ENCODE results near the gene MRPL53.
A peak's percentile ranks its signal among the peaks of the same experiment; 100 is the strongest.

- TF ChIP-seq CTCF (IDR thresholded peaks at IDR 0.05 in 8 of 11, conservative IDR thresholded peaks at IDR 0.05 in 3 of 11) = peak in 4 of 11 experiments; percentile 5 to 32 (median 20)
- peak; percentile 77 to 94 (median 89) for TF ChIP-seq POLR2AphosphoS5 (IDR thresholded peaks at IDR 0.05)
Observed at GRCh38 chr2:74454654-74455511, 17.6 kb downstream of the MRPL53 start, which contains the start of gene INO80B.

Data from spleen (tissue), 7 donors.